G401.6 (cell line): ENCODE results near the gene GPR108.
A peak's percentile ranks its signal among the peaks of the same experiment; 100 is the strongest.

Source experiments
- FAIRE-seq: peaks from 2 replicates; lab custom pipeline; 2012; peaks lifted over from hg19 to GRCh38; lab: Jason Lieb, UNC

GPR108 gene

GRCh38 chr19:6737873-6738786, 750 bp upstream of the GPR108 start:
- FAIRE-seq = peak; percentile 19

DNA sequence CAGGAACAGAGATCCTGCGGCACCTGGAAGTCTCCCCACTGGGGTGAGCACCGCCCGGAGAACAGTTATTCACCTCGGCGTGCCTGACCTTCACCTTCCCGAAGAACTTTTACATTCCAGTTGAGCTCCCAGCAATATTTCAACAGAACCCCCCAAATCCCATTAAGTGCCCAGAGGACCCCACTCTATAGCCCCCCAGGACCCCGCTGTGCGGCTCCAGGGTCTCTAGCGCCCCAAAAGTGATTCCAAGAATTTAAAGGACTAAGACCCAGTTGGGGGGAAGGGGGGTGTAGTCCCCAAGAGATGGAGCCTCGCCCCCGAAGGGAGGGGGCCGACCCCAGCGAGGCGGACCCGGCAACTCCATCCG, 480 bp downstream of the GPR108 start:
- FAIRE-seq = peak; percentile 70

- peak; percentile 31 for FAIRE-seq
Observed at GRCh38 chr19:6736169-6736916, 1.0 kb downstream of the GPR108 start.

- no peak for FAIRE-seq
Observed at GRCh38 chr19:6735181-6735911, 2.0 kb downstream of the GPR108 start.

DNA sequence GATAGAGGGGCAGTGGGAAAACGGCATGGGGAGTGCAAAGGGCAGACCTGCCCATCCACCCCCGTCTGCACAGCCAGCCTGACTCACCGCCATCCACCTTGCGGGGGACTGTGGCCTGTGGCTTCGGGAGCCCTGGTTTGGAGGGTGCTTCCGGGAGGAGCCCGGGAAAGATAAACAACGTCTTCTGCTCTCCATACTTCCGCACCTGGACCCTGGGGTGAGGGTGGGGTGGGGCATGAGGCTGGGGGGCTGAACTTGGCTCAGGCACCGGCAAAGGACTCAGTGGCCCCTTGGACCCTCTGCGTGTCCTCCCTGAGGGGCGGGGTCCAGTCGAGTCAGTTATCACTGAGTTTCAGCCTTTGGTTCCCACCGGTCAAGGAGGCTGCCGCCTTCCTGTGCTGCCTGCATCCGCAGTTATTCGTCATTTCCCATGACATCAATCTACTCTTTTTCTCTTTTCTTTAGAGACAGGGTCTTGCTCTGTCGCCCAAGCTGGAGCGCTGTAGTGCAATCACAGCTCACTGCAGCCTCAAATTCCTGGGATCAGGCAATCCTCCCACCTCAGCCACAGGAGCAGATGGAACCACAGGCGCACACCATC, 3.2 kb downstream of the GPR108 start:
- no peak for FAIRE-seq

- no peak for FAIRE-seq
Observed at GRCh38 chr19:6733338-6734095, 3.9 kb downstream of the GPR108 start.

DNA sequence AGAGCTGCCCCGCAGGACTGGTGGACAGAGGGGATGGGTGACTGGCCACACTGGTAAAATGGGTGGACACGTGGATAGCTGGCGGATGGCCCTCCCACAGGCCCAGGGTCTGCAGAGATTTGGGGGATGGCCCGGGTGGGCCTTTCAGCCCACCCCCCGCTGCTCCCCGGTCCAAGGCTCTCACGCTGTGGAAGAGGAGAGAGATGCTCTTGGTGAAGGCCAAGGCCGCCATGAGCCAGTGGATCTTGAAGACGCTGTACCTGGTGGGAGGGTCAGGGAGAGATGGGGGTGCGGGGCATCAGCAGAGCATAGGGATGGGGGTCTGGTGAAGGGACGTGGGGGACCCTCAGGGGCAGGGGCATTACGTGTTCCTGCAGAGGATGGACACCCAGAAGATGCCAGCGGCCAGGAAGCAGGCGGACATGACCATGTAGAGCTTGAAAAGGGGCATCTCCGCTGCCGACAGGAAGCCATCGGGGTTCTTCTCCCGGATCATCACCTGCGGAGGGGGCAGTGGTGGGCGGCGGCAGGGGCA, 4.5 kb downstream of the GPR108 start:
- no peak for FAIRE-seq

DNA sequence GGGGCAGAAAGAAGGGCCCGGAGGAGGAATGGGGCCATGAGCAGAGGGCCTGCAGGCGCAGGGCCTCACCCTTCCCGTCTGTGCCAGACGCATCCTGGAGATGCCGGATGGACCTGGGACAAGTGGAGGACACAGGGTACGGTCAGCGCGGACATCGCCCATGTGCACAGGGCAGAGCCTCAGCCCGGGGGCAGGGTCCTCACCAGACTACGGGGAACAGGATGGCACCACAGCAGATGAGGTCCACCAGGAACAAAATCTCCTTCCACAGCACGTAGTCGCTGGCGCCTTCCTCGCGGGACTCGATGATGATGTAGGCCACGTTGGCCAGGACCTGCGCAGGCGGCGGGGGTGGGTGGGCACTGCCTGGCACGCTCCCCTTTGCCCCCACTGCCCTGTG, 5.6 kb downstream of the GPR108 start:
- FAIRE-seq = no peak

GRCh38 chr19:6730941-6731670, 6.3 kb downstream of the GPR108 start:
- no peak for FAIRE-seq

DNA sequence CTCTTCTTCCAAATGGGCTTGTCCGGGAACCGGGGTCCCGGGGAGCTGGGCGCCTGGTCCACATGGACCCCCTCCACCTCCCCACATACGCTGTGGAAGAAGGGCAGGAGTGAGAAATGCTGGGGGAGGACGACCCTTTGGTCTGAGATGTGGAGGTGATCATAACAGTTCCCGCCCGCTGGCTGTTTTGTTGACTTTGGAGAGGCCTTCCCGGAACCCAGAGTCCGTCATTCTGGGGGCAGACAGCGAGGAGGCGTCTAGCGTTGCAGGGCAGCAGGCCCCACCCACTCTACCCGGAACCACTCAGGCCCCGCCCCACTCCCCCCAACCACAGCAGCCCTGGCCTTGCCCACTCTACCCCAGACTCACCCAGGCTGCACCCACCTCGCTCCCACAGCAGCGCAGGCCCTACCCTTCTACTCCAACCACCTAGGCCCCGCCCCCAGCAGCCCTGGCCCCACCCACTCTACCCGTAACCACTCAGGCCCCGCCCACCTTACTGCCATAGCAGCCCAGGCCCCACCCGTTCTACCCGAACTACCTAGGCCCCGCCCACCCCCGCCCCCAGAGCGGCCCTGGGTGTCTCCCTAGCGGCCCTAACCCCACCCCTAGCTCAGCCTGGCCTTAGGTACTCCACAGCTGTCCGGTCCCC, 7.1 kb downstream of the GPR108 start:
- no peak for FAIRE-seq

- no peak for FAIRE-seq
Observed at GRCh38 chr19:6729573-6730152, 7.7 kb downstream of the GPR108 start.

GRCh38 chr19:6728346-6728745, 9.0 kb downstream of the GPR108 start:
- no peak for FAIRE-seq

- no peak for FAIRE-seq
Observed at GRCh38 chr19:6725513-6726231, 11.7 kb downstream of the GPR108 start.

GRCh38 chr19:6724631-6725492, 12.5 kb downstream of the GPR108 start:
- FAIRE-seq = no peak

GRCh38 chr19:6723738-6724137, 13.6 kb downstream of the GPR108 start:
- no peak for FAIRE-seq

- FAIRE-seq = no peak
Observed at GRCh38 chr19:6723108-6723618, 14.2 kb downstream of the GPR108 start.

GRCh38 chr19:6721773-6722172, 15.6 kb downstream of the GPR108 start:
- no peak for FAIRE-seq

GRCh38 chr19:6721138-6721474, 16.3 kb downstream of the GPR108 start:
- no peak for FAIRE-seq
